PC-3 (cell line): ENCODE data around the gene CCDC197. TPM values are rescaled to one million over a fixed set of nuclear protein-coding genes. Genes with fewer than 3 reads are reported as not detected.

Experiments
- ATAC-seq: fragments of 200-7000 bp; cut with Tn5 transposase; 2 replicates; pipeline ENCODE4 v1.9.1; 2020; ENCODE audit warnings: mild to moderate bottlenecking, moderate library complexity
- BruUV-seq: library from RNA; stranded (reverse); fragments of 400-500 nt; replicated peaks from 2 replicates; lab custom pipeline; 2021; lab: Mats Ljungman, UMichigan
- CTCF ChIA-PET: fragments of 300-600 bp; sonication (Branson Sonifier 250); formaldehyde crosslinking; loops from one replicate; lab custom pipeline; 2022; ENCODE audit warnings: antibody characterized with exemption; lab: Charles Lee
- POLR2A ChIA-PET: fragments of 300-600 bp; sonication (Branson Sonifier 250); formaldehyde crosslinking; loops from one replicate; lab custom pipeline; 2022; ENCODE audit warnings: antibody characterized with exemption; ENCODE audit not compliant: unreplicated experiment; lab: Charles Lee
- DNase-seq: peaks from one replicate; pipeline ENCODE4 v3.0.0-alpha.2; 2015
- H2AFZ ChIP-seq: fragments of 300-600 bp; sonication (generic); 2 replicates; pipeline ENCODE4 v1.6.0; 2016; ENCODE audit warnings: antibody characterized with exemption, low read length
- H3F3A ChIP-seq: fragments of 300-600 bp; sonication (generic); one replicate; pipeline ENCODE4 v1.6.0; 2017; ENCODE audit warnings: antibody characterized with exemption, low read length, control low read depth, mild to moderate bottlenecking; ENCODE audit not compliant: unreplicated experiment
- H3K27ac ChIP-seq: fragments of 300-600 bp; sonication (generic); 2 replicates; pipeline ENCODE4 v1.5.1; 2016; ENCODE audit warnings: mild to moderate bottlenecking, low read length
- H3K27me3 ChIP-seq: fragments of 300-600 bp; sonication (generic); 2 replicates; pipeline ENCODE4 v1.6.1; 2016; ENCODE audit warnings: low read length, mixed read lengths
- H3K36me3 ChIP-seq: fragments of 300-600 bp; sonication (generic); 2 replicates; pipeline ENCODE4 v1.6.1; 2016; ENCODE audit warnings: low read depth, mixed run types, low read length, mixed read lengths
- H3K4me1 ChIP-seq: fragments of 300-600 bp; sonication (generic); 2 replicates; pipeline ENCODE4 v1.5.1; 2016; ENCODE audit warnings: low read length; ENCODE audit not compliant: insufficient read depth
- H3K4me2 ChIP-seq: fragments of 300-600 bp; sonication (generic); 2 replicates; pipeline ENCODE4 v1.6.0; 2016; ENCODE audit warnings: low read length
- H3K4me3 ChIP-seq: fragments of 300-600 bp; sonication (generic); 2 replicates; pipeline ENCODE4 v1.5.1; 2016; ENCODE audit warnings: mild to moderate bottlenecking, low read length, mixed read lengths
- H3K79me2 ChIP-seq: fragments of 300-600 bp; sonication (generic); 2 replicates; pipeline ENCODE4 v1.6.1; 2017; ENCODE audit warnings: low read length, mixed read lengths
- H3K9ac ChIP-seq: fragments of 300-600 bp; sonication (generic); 2 replicates; pipeline ENCODE4 v1.6.0; 2016; ENCODE audit warnings: mild to moderate bottlenecking, low read length
- H3K9me2 ChIP-seq: fragments of 300-600 bp; sonication (generic); replicated peaks from 2 replicates; pipeline ENCODE4 v1.6.1; 2016; ENCODE audit warnings: mixed run types, low read length, mixed read lengths
- H3K9me3 ChIP-seq: fragments of 300-600 bp; sonication (generic); 2 replicates; pipeline ENCODE4 v1.6.1; 2016; ENCODE audit warnings: low read length, mixed read lengths
- H4K20me1 ChIP-seq: fragments of 300-600 bp; sonication (generic); 2 replicates; pipeline ENCODE4 v1.6.1; 2016; ENCODE audit warnings: low read length, mixed read lengths
- EZH2 ChIP-seq: fragments of 300-600 bp; sonication (generic); IDR thresholded peaks from one replicate; pipeline ENCODE4 v1.6.1; 2017; ENCODE audit warnings: antibody characterized with exemption, mild to moderate bottlenecking, low read length; ENCODE audit not compliant: unreplicated experiment
- EZH2phosphoT487 ChIP-seq: fragments of 300-600 bp; sonication (generic); IDR thresholded peaks from 2 replicates; pipeline ENCODE4 v1.6.1; 2018; ENCODE audit warnings: mild to moderate bottlenecking, antibody characterized with exemption, low read length, borderline replicate concordance
- intact Hi-C: fragments of 100-400 bp; cut with micrococcal nuclease; formaldehyde crosslinking; loops from 2 replicates; pipeline ENCODE4 v1.9.0; 2023
- total RNA-seq: library from RNA; depleted of rRNA; stranded (reverse); fragments of >200 nt; gene quantifications from 2 replicates; pipeline ENCODE4 v1.2.3, GENCODE V29; 2014
- TF ChIP-seq, protein P1 (sequence below): fragments of 300-600 bp; sonication (generic); conservative IDR thresholded peaks from 2 replicates; pipeline ENCODE4 v1.5.1; 2017; ENCODE audit warnings: antibody characterized with exemption, low read depth, mild to moderate bottlenecking, low read length

The CCDC197 gene
- total RNA-seq, 1 experiment from 2014 or later: not detected

DNA sequence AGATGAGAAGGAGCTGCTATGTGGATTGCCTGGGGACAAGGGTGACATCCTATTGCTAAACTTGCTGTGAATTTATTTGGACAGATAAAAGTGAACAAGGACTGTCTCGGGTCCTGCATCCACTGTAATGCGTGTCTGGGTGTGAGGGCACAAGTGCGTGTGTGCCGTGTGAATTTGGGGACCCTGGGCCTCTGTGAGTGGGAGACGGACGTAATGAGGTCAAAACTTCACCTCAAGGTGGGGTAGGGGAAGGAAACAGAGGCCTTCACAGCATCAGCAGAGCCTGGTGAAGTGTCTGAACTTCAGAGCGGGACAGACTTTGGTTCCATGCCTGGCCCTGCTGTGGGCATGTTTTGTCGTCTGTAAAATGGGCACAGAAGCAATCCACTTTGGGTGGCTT is 35.5 kb upstream of the CCDC197 start:
- no peak for ATAC-seq
- TF ChIP-seq, protein P1, sequence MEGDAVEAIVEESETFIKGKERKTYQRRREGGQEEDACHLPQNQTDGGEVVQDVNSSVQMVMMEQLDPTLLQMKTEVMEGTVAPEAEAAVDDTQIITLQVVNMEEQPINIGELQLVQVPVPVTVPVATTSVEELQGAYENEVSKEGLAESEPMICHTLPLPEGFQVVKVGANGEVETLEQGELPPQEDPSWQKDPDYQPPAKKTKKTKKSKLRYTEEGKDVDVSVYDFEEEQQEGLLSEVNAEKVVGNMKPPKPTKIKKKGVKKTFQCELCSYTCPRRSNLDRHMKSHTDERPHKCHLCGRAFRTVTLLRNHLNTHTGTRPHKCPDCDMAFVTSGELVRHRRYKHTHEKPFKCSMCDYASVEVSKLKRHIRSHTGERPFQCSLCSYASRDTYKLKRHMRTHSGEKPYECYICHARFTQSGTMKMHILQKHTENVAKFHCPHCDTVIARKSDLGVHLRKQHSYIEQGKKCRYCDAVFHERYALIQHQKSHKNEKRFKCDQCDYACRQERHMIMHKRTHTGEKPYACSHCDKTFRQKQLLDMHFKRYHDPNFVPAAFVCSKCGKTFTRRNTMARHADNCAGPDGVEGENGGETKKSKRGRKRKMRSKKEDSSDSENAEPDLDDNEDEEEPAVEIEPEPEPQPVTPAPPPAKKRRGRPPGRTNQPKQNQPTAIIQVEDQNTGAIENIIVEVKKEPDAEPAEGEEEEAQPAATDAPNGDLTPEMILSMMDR: no peak
- TF ChIP-seq EZH2 (no peak), EZH2phosphoT487 (no peak)
- ChIA-PET CTCF (no interaction called here), POLR2A (no interaction called here)
- no peak for DNase-seq
- no peaks in the 10 kb centered on the region for H3K36me3 ChIP-seq
- intact Hi-C loops: no loop called here
- no peak overlapping the region for H3K9ac ChIP-seq
- H2AFZ ChIP-seq: no peak overlapping the region
- H3K4me2 ChIP-seq: no peak overlapping the region
- H3K9me2 ChIP-seq: no peaks in the 10 kb centered on the region
- no peaks in the 10 kb centered on the region for H3K9me3 ChIP-seq
- no peaks in the 10 kb centered on the region for H3F3A ChIP-seq
- BruUV-seq: no TSS peak
- no peaks in the 10 kb centered on the region for H4K20me1 ChIP-seq
- no peak overlapping the region for H3K27ac ChIP-seq
- no peaks in the 10 kb centered on the region for H3K79me2 ChIP-seq
- H3K27me3 ChIP-seq: no peaks in the 10 kb centered on the region
- peaks cover 25% of the 10 kb centered on the region for H3K4me1 ChIP-seq
- H3K4me3 ChIP-seq: no peak overlapping the region

DNA sequence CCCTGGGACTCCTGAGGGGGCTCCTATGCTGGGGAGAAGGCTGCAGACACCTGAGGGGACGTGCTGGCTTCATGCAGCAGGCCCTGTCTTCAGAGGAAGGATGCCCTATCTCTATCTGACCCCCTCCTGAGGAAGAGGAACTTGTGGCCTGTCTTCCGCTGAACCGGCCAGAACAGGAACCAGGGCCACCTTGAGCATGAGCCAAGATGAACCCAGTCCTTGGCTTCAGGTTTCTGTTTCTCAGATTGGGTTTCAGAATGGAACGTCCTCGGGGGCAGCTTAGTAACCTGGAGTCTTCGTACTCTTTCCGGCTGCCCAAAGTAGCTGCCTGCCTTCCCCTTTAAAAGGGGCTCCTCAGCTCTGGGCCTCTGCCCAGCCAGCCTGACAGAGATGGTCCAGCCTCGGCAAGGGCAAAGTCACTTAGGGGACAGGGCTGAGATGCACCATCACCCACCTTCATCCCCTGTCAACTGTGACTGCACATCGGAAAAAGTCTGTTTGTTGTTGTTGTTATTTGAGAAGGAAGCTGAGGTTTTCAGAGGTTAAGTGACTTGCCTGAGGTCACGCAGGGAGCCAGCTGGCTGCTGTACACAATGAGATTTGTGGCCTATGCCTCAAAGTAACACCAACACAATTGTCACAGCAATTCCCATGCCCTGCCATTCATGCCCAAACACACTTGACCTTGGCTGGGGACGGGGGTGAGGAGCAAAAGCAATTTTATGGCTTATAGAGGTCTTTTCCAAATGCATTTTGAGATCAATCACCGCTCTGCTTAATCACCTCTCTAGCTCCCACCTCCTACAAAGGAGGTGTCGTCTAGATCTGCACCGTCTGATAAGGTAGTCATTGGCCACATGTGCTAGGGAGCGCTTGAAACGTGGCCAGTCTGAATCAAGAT is 34.1 kb upstream of the CCDC197 start:
- Histone ChIP-seq H3K9me3 (no peaks in the 10 kb centered on the region), H3K27ac (no peak overlapping the region), H3K4me1 (peaks cover 25% of the 10 kb centered on the region), H2AFZ (no peak overlapping the region), H3K4me2 (no peak overlapping the region), H3K9me2 (no peaks in the 10 kb centered on the region), H3K79me2 (no peaks in the 10 kb centered on the region), H3K27me3 (no peaks in the 10 kb centered on the region), H3K9ac (no peak overlapping the region), H3F3A (no peaks in the 10 kb centered on the region), H4K20me1 (no peaks in the 10 kb centered on the region), H3K4me3 (no peak overlapping the region), H3K36me3 (no peaks in the 10 kb centered on the region)
- ATAC-seq (no peak), DNase-seq (no peak)
- ChIA-PET CTCF (no interaction called here), POLR2A (no interaction called here)
- intact Hi-C loops: no loop called here
- TF ChIP-seq EZH2: no peak
- no peak for TF ChIP-seq EZH2phosphoT487
- TF ChIP-seq, protein P1: no peak
- BruUV-seq: no TSS peak

DNA sequence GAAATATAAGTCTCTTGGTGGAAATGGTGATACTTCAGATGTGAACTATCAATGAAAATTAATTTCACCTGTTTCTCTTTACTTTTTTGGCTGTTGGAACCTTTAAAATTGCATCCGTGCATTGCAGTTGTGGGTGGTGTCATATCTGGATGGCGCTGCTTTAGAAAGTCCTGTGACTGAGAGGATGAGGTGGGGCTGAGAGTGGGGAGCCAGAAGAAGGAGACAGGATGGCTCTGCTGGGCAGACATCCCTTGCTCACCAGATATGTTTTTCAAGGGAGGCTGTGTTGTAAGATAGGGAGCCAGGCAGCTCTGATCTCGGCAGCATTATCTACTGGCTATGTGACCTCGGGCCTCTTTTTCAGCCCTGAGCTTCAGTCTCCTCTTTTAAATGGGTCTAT is 33.4 kb upstream of the CCDC197 start:
- intact Hi-C loops: no loop called here
- CTCF ChIA-PET: no interaction called here

More for the DNA sequence above, 33.4 kb upstream of the CCDC197 start:
- Histone ChIP-seq H3K27me3 (no peaks in the 10 kb centered on the region), H3K27ac (no peak overlapping the region), H3K9me3 (no peaks in the 10 kb centered on the region), H3K4me3 (no peak overlapping the region), H3K9me2 (no peaks in the 10 kb centered on the region), H3K4me2 (no peak overlapping the region), H3K9ac (no peak overlapping the region), H4K20me1 (no peaks in the 10 kb centered on the region), H3F3A (no peaks in the 10 kb centered on the region), H3K36me3 (no peaks in the 10 kb centered on the region), H3K79me2 (no peaks in the 10 kb centered on the region), H2AFZ (no peak overlapping the region), H3K4me1 (peaks cover 21% of the 10 kb centered on the region)
- POLR2A ChIA-PET: no interaction called here
- ATAC-seq (no peak), DNase-seq (no peak)
- BruUV-seq: no TSS peak
- TF ChIP-seq, protein P1: no peak
- TF ChIP-seq EZH2 (no peak), EZH2phosphoT487 (no peak)
